Ishikawa (cell line): Measurements from ENCODE around the gene ADCY7.

ENCODE experiments used
- CEBPB ChIP-seq: IDR thresholded peaks from 2 replicates; pipeline ENCODE4 v1.6.1; 2012
- CREB1 ChIP-seq: IDR thresholded peaks from 2 replicates; pipeline ENCODE4 v1.6.1; 2012; ENCODE audit warnings: low read depth
- EGR1 ChIP-seq: IDR thresholded peaks from 2 replicates; pipeline ENCODE4 v1.6.1; 2012
- EP300 ChIP-seq: IDR thresholded peaks from 2 replicates; pipeline ENCODE4 v1.6.1; 2012; ENCODE audit warnings: borderline replicate concordance
- FOXM1 ChIP-seq: IDR thresholded peaks from 2 replicates; pipeline ENCODE4 v1.6.1; 2012; ENCODE audit warnings: low read depth, borderline replicate concordance
- MAX ChIP-seq: IDR thresholded peaks from 2 replicates; pipeline ENCODE4 v1.6.1; 2012
- NFIC ChIP-seq: IDR thresholded peaks from 2 replicates; pipeline ENCODE4 v1.6.1; 2012
- RAD21 ChIP-seq: IDR thresholded peaks from 2 replicates; pipeline ENCODE4 v1.6.1; 2012; ENCODE audit warnings: low read depth
- TAF1 ChIP-seq: IDR thresholded peaks from 2 replicates; pipeline ENCODE4 v1.6.1; 2012; ENCODE audit warnings: low read depth, mild to moderate bottlenecking
- TCF12 ChIP-seq: IDR thresholded peaks from 2 replicates; pipeline ENCODE4 v1.6.1; 2012; ENCODE audit warnings: low read depth
- TEAD4 ChIP-seq: IDR thresholded peaks from 2 replicates; pipeline ENCODE4 v1.6.1; 2012
- USF1 ChIP-seq: IDR thresholded peaks from 2 replicates; pipeline ENCODE4 v1.6.1; 2012
- YY1 ChIP-seq: IDR thresholded peaks from 2 replicates; pipeline ENCODE4 v1.6.1; 2012; ENCODE audit warnings: low read depth
- ZBTB7A ChIP-seq: IDR thresholded peaks from 2 replicates; pipeline ENCODE4 v1.6.1; 2012; ENCODE audit warnings: low read depth
- TF ChIP-seq, protein P1 (sequence below): IDR thresholded peaks from 2 replicates; pipeline ENCODE4 v1.6.1; 2012; ENCODE audit warnings: low read depth, mild to moderate bottlenecking

Gene ADCY7

GRCh38 chr16:50265716-50266336, 525 bp upstream of the ADCY7 start:
- TF ChIP-seq MAX = no peak
- no peak for TF ChIP-seq NFIC
- no peak for TF ChIP-seq TAF1
- TF ChIP-seq, protein P1, sequence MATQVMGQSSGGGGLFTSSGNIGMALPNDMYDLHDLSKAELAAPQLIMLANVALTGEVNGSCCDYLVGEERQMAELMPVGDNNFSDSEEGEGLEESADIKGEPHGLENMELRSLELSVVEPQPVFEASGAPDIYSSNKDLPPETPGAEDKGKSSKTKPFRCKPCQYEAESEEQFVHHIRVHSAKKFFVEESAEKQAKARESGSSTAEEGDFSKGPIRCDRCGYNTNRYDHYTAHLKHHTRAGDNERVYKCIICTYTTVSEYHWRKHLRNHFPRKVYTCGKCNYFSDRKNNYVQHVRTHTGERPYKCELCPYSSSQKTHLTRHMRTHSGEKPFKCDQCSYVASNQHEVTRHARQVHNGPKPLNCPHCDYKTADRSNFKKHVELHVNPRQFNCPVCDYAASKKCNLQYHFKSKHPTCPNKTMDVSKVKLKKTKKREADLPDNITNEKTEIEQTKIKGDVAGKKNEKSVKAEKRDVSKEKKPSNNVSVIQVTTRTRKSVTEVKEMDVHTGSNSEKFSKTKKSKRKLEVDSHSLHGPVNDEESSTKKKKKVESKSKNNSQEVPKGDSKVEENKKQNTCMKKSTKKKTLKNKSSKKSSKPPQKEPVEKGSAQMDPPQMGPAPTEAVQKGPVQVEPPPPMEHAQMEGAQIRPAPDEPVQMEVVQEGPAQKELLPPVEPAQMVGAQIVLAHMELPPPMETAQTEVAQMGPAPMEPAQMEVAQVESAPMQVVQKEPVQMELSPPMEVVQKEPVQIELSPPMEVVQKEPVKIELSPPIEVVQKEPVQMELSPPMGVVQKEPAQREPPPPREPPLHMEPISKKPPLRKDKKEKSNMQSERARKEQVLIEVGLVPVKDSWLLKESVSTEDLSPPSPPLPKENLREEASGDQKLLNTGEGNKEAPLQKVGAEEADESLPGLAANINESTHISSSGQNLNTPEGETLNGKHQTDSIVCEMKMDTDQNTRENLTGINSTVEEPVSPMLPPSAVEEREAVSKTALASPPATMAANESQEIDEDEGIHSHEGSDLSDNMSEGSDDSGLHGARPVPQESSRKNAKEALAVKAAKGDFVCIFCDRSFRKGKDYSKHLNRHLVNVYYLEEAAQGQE = no peak
- TF ChIP-seq EP300 = no peak
- no peak for TF ChIP-seq USF1
- no peak for TF ChIP-seq FOXM1
- TF ChIP-seq RAD21 = no peak
- TF ChIP-seq EGR1 = no peak

DNA sequence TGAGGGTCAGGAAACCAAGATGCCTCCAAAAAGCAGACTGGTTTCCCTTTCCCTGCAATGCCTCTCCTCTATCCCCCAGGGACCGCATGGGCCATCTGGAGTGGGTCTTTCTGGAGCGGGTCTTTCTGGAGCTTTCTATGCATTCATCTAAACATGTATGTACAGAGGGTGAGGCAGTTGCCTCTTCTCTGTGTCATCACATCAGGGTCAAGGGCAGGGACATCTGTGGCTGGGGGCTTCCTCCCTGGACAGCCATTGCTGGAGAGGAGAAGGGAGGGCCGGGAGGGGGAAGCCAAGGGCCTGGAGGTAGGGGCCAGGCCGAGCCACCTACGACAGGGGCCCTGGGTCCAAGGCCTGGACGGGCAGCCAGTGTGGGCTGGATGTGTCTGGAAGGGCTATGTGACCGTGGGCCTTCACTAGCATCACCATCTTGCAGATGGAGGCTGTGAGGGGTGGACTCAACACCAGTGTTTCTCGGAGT, 840 bp downstream of the ADCY7 start:
- TF ChIP-seq NFIC (no peak), MAX (no peak), EGR1 (no peak), CREB1 (no peak), TAF1 (no peak), YY1 (no peak), TCF12 (no peak), ZBTB7A (no peak)

DNA sequence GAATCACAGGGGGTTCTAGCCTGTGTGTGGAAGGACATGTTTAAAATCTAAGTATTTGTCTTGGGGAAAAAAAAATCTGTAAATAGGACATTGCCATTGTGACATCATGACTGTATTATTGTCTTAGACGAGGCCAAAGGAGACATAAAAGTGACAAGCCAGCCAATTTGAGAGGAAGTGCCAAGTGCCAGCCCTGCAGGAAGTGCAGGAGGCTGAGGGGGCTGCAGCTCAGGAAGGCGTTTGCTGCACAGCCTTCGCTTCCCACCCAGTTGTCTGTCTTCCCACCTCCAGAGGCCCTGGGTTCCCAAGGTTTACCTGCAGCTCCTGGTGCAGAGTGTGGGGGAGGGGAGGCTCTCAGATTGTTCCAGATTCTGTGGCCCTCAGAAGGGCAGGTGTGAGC, 1.3 kb downstream of the ADCY7 start:
- TF ChIP-seq RAD21 = no peak
- no peak for TF ChIP-seq TAF1
- no peak for TF ChIP-seq CEBPB
- TF ChIP-seq, protein P1 = no peak
- TF ChIP-seq CREB1 = no peak
- no peak for TF ChIP-seq FOXM1
- TF ChIP-seq USF1 = no peak
- no peak for TF ChIP-seq TEAD4
- TF ChIP-seq YY1 = no peak
- TF ChIP-seq MAX = no peak
- no peak for TF ChIP-seq ZBTB7A

DNA sequence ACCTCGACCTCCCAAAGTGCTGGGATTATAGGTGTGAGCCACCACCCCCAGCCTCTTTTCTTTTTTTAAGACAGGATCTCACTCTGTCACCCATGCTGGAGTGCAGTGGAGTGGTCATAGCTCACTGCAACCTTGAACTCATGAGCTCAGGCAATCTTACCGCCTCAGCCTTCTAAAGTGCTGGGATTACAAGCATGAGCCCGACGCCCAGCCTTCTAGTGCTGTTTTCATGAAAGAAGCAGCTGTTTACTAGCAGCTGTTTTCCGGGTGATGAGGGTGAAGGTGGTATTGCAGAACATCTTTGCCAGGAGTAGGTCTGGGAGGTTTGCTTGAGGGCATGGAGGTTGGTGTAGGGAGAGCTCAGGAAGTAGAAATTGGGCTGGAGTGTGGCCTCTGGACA, 2.0 kb downstream of the ADCY7 start:
- no peak for TF ChIP-seq EGR1
- no peak for TF ChIP-seq TAF1
- TF ChIP-seq, protein P1 = no peak
- TF ChIP-seq TEAD4 = no peak
- no peak for TF ChIP-seq RAD21
- TF ChIP-seq MAX = no peak
- no peak for TF ChIP-seq CREB1
- no peak for TF ChIP-seq YY1
- TF ChIP-seq EP300 = no peak
- no peak for TF ChIP-seq ZBTB7A
- TF ChIP-seq FOXM1 = no peak
- TF ChIP-seq TCF12 = no peak
- no peak for TF ChIP-seq CEBPB
- TF ChIP-seq NFIC = no peak
- no peak for TF ChIP-seq USF1
